ENCODE data around the gene DMTF1. TPM values are rescaled to one million over a fixed set of nuclear protein-coding genes. Genes with fewer than 3 reads are reported as not detected.

Gene DMTF1
- total RNA-seq, 1 experiment from 2014 or later = 56.3 TPM

DNA sequence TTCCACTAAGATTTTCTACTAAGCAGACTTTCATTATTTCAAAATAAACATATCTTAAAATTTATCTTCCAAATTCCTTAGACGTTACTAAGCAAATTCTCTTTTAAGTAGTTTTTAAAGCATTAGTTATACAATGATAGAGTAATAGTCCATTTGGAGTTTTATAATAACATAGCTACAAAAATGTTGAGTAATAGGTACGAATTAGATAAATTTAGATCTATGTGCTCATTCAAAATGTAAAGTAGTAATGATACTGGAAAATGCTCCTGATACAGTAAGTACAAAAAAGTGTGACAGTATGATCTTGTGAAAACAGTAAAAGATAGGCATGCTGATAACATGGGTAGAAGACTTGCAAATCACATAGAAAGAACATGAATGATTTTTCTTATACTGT is 4.5 kb downstream of the DMTF1 start:
- no peak overlapping the region for H3K27ac ChIP-seq (ENCODE audit: low read depth, low read length)
- H3K9me2 ChIP-seq (ENCODE audit: insufficient read depth) = no peaks in the 10 kb centered on the region
- H2AFZ ChIP-seq (ENCODE audit: low read depth, low read length, poor library complexity, severe bottlenecking) = no peak overlapping the region
- CTCF ChIA-PET = no interaction called here
- H3K4me2 ChIP-seq (ENCODE audit: low read length) = no peak overlapping the region
- H3K9me3 ChIP-seq (ENCODE audit: control insufficient read depth in 1 of 2, insufficient read depth in 1 of 2, low read depth in 1 of 2, low read length in 2 of 2) = no peaks in the 10 kb centered on the region
- RAD21 ChIA-PET (ENCODE audit: low non-redundant PET in 1 of 2, low total read pairs in 2 of 2, uncharacterized antibody in 2 of 2, unreplicated experiment in 2 of 2) = no interaction called here
- no TSS peak for BruUV-seq (replicated peaks)
- H3K4me3 ChIP-seq (replicated peaks in 1 of 2; ENCODE audit: low read depth in 1 of 2, low read length in 2 of 2) = no peak overlapping the region
- DNase-seq (ENCODE audit: low read depth, low spot score) = no peak
- H3K79me2 ChIP-seq (ENCODE audit: insufficient read depth, low read length) = peaks cover 83% of the 10 kb centered on the region
- H3K4me1 ChIP-seq (ENCODE audit: control insufficient read depth in 1 of 2, insufficient read depth in 2 of 2, low read length in 2 of 2) = peaks cover 5 to 11% of the 10 kb centered on the region in 2 experiments; a peak in 2 of 4 replicates
- no peaks in the 10 kb centered on the region for H3K27me3 ChIP-seq (ENCODE audit: insufficient read depth, low read length)
- no peak overlapping the region for H3K9ac ChIP-seq (ENCODE audit: low read length)
- ATAC-seq = no peak
- H3K36me3 ChIP-seq (ENCODE audit: control insufficient read depth in 1 of 2, insufficient read depth in 2 of 2, low read length in 2 of 2) = peaks cover 0 to 3% of the 10 kb centered on the region in 2 experiments; a peak in 1 of 4 replicates
- intact Hi-C loops (cut with micrococcal nuclease) = no loop called here
- POLR2A ChIA-PET = no interaction called here
- H4K20me1 ChIP-seq (ENCODE audit: insufficient read depth) = no peaks in the 10 kb centered on the region
- TF ChIP-seq JUND (IDR thresholded peaks at IDR 0.05) = no peak
- no peak for TF ChIP-seq CBX3 (IDR thresholded peaks at IDR 0.05; ENCODE audit: low read depth)
- TF ChIP-seq, protein P1, sequence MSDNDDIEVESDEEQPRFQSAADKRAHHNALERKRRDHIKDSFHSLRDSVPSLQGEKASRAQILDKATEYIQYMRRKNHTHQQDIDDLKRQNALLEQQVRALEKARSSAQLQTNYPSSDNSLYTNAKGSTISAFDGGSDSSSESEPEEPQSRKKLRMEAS (IDR thresholded peaks at IDR 0.05) = no peak
- no peak for TF ChIP-seq CEBPB (IDR thresholded peaks at IDR 0.05; ENCODE audit: low read depth)
- no peak for TF ChIP-seq EGR1 (IDR thresholded peaks at IDR 0.05; ENCODE audit: low read depth)
- no peak for TF ChIP-seq SIN3A (IDR thresholded peaks at IDR 0.05; ENCODE audit: low read depth)
- TF ChIP-seq, protein P2, sequence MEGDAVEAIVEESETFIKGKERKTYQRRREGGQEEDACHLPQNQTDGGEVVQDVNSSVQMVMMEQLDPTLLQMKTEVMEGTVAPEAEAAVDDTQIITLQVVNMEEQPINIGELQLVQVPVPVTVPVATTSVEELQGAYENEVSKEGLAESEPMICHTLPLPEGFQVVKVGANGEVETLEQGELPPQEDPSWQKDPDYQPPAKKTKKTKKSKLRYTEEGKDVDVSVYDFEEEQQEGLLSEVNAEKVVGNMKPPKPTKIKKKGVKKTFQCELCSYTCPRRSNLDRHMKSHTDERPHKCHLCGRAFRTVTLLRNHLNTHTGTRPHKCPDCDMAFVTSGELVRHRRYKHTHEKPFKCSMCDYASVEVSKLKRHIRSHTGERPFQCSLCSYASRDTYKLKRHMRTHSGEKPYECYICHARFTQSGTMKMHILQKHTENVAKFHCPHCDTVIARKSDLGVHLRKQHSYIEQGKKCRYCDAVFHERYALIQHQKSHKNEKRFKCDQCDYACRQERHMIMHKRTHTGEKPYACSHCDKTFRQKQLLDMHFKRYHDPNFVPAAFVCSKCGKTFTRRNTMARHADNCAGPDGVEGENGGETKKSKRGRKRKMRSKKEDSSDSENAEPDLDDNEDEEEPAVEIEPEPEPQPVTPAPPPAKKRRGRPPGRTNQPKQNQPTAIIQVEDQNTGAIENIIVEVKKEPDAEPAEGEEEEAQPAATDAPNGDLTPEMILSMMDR (IDR thresholded peaks at IDR 0.05 in 2 of 3, conservative IDR thresholded peaks at IDR 0.05 in 1 of 3; ENCODE audit: borderline replicate concordance in 1 of 3, insufficient read depth in 1 of 3, low read depth in 2 of 3, low read length in 2 of 3) = no peak
- TF ChIP-seq POLR2A (IDR thresholded peaks at IDR 0.05; ENCODE audit: borderline replicate concordance, extremely low read depth, insufficient read depth, insufficient read length) = no peak
- TF ChIP-seq, protein P3, sequence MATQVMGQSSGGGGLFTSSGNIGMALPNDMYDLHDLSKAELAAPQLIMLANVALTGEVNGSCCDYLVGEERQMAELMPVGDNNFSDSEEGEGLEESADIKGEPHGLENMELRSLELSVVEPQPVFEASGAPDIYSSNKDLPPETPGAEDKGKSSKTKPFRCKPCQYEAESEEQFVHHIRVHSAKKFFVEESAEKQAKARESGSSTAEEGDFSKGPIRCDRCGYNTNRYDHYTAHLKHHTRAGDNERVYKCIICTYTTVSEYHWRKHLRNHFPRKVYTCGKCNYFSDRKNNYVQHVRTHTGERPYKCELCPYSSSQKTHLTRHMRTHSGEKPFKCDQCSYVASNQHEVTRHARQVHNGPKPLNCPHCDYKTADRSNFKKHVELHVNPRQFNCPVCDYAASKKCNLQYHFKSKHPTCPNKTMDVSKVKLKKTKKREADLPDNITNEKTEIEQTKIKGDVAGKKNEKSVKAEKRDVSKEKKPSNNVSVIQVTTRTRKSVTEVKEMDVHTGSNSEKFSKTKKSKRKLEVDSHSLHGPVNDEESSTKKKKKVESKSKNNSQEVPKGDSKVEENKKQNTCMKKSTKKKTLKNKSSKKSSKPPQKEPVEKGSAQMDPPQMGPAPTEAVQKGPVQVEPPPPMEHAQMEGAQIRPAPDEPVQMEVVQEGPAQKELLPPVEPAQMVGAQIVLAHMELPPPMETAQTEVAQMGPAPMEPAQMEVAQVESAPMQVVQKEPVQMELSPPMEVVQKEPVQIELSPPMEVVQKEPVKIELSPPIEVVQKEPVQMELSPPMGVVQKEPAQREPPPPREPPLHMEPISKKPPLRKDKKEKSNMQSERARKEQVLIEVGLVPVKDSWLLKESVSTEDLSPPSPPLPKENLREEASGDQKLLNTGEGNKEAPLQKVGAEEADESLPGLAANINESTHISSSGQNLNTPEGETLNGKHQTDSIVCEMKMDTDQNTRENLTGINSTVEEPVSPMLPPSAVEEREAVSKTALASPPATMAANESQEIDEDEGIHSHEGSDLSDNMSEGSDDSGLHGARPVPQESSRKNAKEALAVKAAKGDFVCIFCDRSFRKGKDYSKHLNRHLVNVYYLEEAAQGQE (IDR thresholded peaks at IDR 0.05; ENCODE audit: low read depth) = no peak
- TF ChIP-seq POLR2AphosphoS5 (IDR thresholded peaks at IDR 0.05; ENCODE audit: low read depth, low read length) = no peak
- TF ChIP-seq TCF7L2 (IDR thresholded peaks at IDR 0.05; ENCODE audit: borderline replicate concordance, extremely low read depth, insufficient read depth, insufficient read length) = no peak
- TF ChIP-seq, protein P4, sequence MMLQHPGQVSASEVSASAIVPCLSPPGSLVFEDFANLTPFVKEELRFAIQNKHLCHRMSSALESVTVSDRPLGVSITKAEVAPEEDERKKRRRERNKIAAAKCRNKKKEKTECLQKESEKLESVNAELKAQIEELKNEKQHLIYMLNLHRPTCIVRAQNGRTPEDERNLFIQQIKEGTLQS (IDR thresholded peaks at IDR 0.05) = no peak
- no peak for TF ChIP-seq SP1 (IDR thresholded peaks at IDR 0.05; ENCODE audit: low read depth)
- TF ChIP-seq ZFX (IDR thresholded peaks at IDR 0.05) = no peak
